HFFc6 (cell line): Measurements from ENCODE around the gene TLR1. TPM values are rescaled to one million over a fixed set of nuclear protein-coding genes. Genes with fewer than 3 reads are reported as not detected.
"Not testable (repeated sequence)": the region's sequence is repeated elsewhere in the genome, so short reads cannot be mapped to it uniquely, and the experiment has no call there.

Experiments
- DNase-seq: peaks from one replicate; pipeline ENCODE4 v3.0.0-alpha.2; 2018
- H3K27ac Mint-ChIP-seq: 2 replicates; pipeline ENCODE4 v1.8.0; 2020; ENCODE audit warnings: mild to moderate bottlenecking, mixed read lengths
- H3K27me3 Mint-ChIP-seq: 2 replicates; pipeline ENCODE4 v1.8.0; 2021; ENCODE audit warnings: mild to moderate bottlenecking, moderate library complexity, mixed read lengths; ENCODE audit not compliant: insufficient read depth
- H3K36me3 Mint-ChIP-seq: 2 replicates; pipeline ENCODE4 v1.8.0; 2021; ENCODE audit warnings: low read depth, mixed read lengths
- H3K4me1 Mint-ChIP-seq: 2 replicates; pipeline ENCODE4 v1.8.0; 2020; ENCODE audit warnings: low read depth, mixed read lengths
- H3K4me3 Mint-ChIP-seq: 2 replicates; pipeline ENCODE4 v1.8.0; 2020; ENCODE audit warnings: mild to moderate bottlenecking, moderate library complexity, mixed read lengths
- H3K9me3 Mint-ChIP-seq: 2 replicates; pipeline ENCODE4 v1.8.0; 2020; ENCODE audit warnings: mild to moderate bottlenecking, mixed read lengths
- total RNA-seq, 6 experiments: library from RNA; stranded (reverse); fragmentation: NEBNext Ultra II Directional; extraction: Animal tissue kit (Norgen Biotek cat#: 25700); gene quantifications; 2 replicates in 1 of 6; 3 replicates in 5 of 6; pipeline ENCODE4 v1.2.3, GENCODE V29; 2021
- TF ChIP-seq, protein P1 (sequence below): fragments of 200-600 bp; sonication (generic); IDR thresholded peaks from 2 replicates; pipeline ENCODE4 v1.5.0; 2021; ENCODE audit warnings: antibody characterized with exemption, mild to moderate bottlenecking

The TLR1 gene
- total RNA-seq, 6 experiments from 2014 or later: 0.07 to 0.10 TPM; not detected in 4

DNA sequence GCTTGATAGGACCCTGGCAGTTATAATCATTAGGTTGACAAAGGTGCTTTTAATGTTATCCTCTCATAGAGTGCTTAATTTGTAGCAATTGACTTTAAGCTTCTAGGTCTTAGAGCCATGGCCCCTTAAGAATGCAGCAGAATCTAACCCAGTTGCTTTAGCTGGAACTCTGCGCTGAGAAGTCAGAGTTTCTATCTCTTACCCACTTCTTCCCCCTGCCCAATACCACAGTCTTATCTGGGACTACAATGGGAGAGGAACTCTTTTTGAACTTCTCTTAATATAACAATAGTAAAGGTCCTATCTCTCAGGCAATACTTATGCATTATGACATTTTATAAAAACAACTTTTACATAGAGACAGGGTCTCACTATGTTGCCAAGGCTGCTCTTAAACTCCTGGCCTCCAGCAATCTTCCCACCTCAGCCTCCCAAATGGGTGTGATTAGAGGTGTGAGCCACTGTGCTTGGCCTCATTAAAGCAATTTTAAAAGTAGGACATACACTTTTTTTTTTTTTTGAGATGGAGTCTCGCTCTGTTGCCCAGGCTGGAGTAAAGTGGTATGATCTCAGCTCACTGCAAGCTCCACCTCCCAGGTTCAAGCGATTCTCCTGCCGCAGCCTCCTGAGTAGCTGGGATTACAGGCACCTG, 23.6 kb downstream of the TLR1 start:
- peaks cover 13% of the 10 kb centered on the region for H3K27me3 Mint-ChIP-seq
- H3K4me3 Mint-ChIP-seq: no peak overlapping the region
- H3K27ac Mint-ChIP-seq: no peak overlapping the region
- H3K9me3 Mint-ChIP-seq: peaks cover 8% of the 10 kb centered on the region
- no peak for DNase-seq
- TF ChIP-seq, protein P1, sequence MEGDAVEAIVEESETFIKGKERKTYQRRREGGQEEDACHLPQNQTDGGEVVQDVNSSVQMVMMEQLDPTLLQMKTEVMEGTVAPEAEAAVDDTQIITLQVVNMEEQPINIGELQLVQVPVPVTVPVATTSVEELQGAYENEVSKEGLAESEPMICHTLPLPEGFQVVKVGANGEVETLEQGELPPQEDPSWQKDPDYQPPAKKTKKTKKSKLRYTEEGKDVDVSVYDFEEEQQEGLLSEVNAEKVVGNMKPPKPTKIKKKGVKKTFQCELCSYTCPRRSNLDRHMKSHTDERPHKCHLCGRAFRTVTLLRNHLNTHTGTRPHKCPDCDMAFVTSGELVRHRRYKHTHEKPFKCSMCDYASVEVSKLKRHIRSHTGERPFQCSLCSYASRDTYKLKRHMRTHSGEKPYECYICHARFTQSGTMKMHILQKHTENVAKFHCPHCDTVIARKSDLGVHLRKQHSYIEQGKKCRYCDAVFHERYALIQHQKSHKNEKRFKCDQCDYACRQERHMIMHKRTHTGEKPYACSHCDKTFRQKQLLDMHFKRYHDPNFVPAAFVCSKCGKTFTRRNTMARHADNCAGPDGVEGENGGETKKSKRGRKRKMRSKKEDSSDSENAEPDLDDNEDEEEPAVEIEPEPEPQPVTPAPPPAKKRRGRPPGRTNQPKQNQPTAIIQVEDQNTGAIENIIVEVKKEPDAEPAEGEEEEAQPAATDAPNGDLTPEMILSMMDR: no peak
- peaks cover 11% of the 10 kb centered on the region for H3K4me1 Mint-ChIP-seq
- H3K36me3 Mint-ChIP-seq: peaks cover 7% of the 10 kb centered on the region; the same call in 1 of the 2 replicates

GRCh38 chr4:38779790-38780189, 24.8 kb downstream of the TLR1 start:
- Mint-ChIP-seq H3K36me3 (peaks cover 7% of the 10 kb centered on the region; the same call in 1 of the 2 replicates), H3K9me3 (peaks cover 8% of the 10 kb centered on the region), H3K4me3 (no peak overlapping the region), H3K27ac (no peak overlapping the region), H3K27me3 (peaks cover 10% of the 10 kb centered on the region), H3K4me1 (peaks cover 11% of the 10 kb centered on the region)
- TF ChIP-seq, protein P1: no peak
- DNase-seq: no peak

GRCh38 chr4:38777925-38778324, 26.7 kb downstream of the TLR1 start:
- H3K27ac Mint-ChIP-seq, DNase-seq, H3K9me3 Mint-ChIP-seq, H3K4me3 Mint-ChIP-seq: not testable (repeated sequence)
- Mint-ChIP-seq H3K27me3 (peaks cover 15% of the 10 kb centered on the region), H3K36me3 (peaks cover 12% of the 10 kb centered on the region; the same call in 1 of the 2 replicates), H3K4me1 (peaks cover 11% of the 10 kb centered on the region)

GRCh38 chr4:38775326-38775725, 29.3 kb downstream of the TLR1 start:
- Mint-ChIP-seq H3K27ac (no peak overlapping the region), H3K9me3 (peaks cover 8% of the 10 kb centered on the region), H3K27me3 (peaks cover 14% of the 10 kb centered on the region), H3K4me1 (peaks cover 11% of the 10 kb centered on the region), H3K36me3 (peaks cover 12% of the 10 kb centered on the region; the same call in 1 of the 2 replicates), H3K4me3 (no peak overlapping the region)
- TF ChIP-seq, protein P1: no peak
- no peak for DNase-seq

DNA sequence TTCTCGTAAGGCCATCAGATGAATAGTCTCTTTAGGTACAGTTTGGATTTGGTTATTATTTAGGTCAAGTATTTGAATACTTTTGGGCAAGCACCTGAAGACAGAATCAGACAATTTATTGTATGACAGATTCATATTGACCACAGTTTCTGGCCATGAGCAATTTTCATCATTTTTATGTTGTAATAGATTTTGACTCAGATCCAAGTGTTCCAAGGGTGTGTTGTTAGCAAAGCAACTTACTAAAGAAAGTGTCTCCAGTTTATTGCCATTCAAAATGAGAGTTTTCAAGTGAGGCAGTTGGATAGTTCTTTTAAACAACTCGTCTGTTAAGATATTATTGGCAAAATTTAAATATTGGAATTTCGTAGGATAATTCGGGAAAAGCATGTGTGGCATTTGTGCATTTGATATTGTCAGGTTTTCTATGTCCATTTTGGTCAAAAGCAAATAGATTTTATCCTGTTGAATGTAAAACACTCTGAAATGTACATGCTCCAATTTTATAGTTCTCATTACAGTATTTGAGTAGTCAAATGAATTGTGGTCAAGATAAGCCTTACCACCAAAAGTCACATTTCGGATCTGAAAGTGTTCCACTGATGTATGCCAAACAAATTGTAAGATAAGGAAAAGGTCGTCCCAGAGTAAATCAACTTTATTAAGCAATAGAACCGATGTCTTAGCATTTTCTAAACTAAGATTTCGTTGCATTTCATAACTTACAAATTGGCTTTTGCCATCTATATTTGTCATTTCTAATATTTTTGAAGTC, 30.2 kb downstream of the TLR1 start:
- H3K36me3 Mint-ChIP-seq: peaks cover 12% of the 10 kb centered on the region; the same call in 1 of the 2 replicates
- H3K27me3 Mint-ChIP-seq: peaks cover 18% of the 10 kb centered on the region
- H3K4me1 Mint-ChIP-seq: peaks cover 11% of the 10 kb centered on the region

GRCh38 chr4:38770281-38770680, 34.3 kb downstream of the TLR1 start:
- not testable (repeated sequence) for DNase-seq, H3K4me1 Mint-ChIP-seq, H3K4me3 Mint-ChIP-seq, H3K27ac Mint-ChIP-seq, H3K9me3 Mint-ChIP-seq, H3K36me3 Mint-ChIP-seq
- H3K27me3 Mint-ChIP-seq: peaks cover 23% of the 10 kb centered on the region

More for the DNA sequence above, 30.2 kb downstream of the TLR1 start:
- H3K9me3 Mint-ChIP-seq: peaks cover 8% of the 10 kb centered on the region
- TF ChIP-seq, protein P1: no peak
- DNase-seq: no peak
- no peak overlapping the region for H3K4me3 Mint-ChIP-seq
- H3K27ac Mint-ChIP-seq: no peak overlapping the region
